Activated CD4-positive, CD25-positive, alpha-beta regulatory T cell treated with anti-CD3 and anti-CD28 coated beads, Interleukin-2, amount 50 U/mL, for 72 hours (primary cell): ENCODE measurements around the gene RPS28.
"Not testable (repeated sequence)": the region's sequence is repeated elsewhere in the genome, so short reads cannot be mapped to it uniquely, and the experiment has no call there.

ENCODE experiments used
- DNase-seq: peaks from one replicate; pipeline ENCODE4 v3.0.0; 2021

The RPS28 gene

DNA sequence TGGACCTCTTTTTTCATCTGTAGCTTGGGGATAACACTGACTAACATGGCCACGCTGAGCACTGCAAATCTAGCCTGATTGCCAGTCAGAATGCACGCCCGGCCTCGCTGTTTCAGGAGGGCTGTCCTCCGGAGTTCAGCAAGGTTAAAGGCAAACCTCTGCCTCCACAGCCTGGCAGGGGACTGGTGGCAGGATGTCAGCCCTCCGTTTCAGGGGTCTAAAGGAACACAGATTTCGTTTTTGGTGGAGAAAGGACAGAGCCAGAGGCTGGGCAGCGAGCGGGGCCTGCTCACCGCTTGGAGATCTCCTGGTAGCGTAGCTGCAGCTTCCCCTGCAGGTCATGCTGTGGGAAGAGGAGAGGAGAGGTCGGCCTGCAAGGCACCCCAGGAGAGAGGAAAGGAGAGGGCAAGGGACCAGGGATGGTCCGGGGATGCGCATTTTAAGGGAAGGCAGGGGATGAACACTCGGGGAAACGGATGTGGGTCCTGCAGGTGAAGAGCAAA is 681 bp upstream of the RPS28 start:
- DNase-seq = no peak

DNA sequence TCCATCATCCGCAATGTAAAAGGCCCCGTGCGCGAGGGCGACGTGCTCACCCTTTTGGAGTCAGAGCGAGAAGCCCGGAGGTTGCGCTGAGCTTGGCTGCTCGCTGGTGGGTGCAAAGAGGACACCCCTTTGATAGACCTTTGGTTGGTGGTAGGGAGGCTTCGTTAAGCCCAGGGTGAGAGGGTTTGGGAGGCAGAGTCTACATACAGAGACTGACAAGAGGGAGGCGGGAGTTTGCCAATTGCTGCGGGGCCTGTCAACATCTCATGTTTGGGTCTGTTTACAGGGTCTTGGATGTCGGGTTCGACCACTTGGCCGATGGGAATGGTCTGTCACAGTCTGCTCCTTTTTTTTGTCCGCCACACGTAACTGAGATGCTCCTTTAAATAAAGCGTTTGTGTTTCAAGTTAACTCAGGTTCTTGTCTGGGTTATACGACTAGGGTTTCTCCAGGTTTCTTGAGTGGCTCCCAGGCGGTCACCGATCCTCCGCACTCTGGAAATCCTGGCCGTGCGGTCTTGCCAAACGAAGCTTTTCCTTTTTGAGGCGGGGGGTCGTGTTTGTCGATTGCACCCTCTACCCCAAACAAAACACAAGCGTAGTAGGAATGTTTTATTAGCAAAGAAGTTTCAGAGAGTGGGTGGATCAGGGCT is 816 bp downstream of the RPS28 start:
- DNase-seq = no peak

DNA sequence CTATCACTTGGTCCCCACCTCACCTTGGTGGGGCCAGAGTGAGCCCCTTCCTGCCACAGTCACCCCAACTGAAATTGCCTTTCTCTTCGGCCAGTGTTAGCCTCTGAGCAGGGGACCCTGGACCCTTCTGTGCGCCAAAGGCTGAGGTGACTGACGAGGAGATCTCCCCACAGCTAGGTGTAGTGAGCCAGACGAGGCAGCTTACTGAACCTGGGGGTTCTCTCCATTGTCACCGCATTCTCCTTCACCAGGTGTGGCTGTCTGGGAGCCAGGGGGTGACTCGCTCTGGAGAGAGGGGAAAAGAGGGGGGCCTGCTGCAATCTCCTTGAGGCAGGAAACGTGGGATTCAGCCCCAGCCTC is 1.3 kb downstream of the RPS28 start:
- no peak for DNase-seq

DNA sequence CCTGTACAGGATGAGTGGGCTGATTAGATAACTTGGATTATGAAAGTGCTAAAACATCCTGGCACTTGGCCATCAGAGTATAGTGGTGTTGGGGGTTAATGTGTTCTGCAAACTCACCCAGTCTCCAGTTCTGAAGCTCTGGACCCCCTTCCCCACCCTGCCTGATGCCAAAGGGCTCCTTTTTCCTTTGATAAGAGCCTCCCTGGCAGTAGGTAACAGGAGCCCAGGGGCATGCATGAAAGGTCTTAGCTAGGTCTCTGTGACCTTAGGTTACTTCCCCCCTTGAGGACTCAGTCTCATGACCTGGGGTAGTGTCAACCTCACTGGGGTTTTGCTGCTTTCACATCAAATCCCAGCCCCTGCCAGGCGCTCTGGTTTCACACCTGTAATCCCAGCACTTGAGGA is 2.5 kb downstream of the RPS28 start:
- DNase-seq = no peak

DNA sequence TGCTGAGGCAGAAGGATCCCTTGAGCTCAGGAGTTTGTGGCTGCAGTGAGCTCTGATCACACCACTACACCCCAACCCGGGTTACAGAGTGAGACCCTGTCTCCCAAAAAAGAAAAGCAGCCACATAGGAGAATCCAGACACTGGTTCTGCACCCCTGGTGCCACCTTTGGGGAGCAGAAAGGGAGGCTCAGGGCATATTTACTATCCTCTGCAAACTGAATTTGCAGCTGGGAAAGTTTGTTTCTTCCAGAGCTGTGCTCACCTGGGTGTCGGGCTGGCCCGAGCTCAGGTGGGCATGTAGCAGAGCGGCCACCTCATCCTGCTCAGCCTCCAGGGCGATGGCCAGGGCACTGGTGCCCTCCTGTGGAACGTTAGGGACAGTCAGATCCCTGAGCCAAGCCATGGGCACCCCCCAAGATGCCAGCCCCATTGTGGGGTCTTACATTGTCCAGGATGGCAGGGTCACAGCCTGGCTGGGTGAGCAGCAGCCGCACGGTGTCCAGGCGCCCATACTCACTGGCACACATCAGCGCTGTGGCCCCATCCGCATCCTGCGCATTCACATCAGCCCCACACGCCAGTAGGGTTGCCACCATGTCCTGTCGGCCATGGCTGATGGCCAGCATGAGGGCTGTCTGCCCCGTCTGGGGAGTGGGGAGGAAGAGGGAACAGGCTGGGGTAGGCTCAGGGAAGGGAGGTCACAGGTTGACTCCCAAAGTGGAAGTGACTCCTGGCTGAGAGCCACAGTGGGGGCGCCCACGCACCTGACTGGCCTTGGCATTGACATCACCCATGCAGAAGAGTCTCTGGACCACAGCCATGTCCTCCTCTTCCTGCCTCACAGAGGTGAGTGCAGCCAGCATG is 3.1 kb downstream of the RPS28 start:
- no peak for DNase-seq

DNA sequence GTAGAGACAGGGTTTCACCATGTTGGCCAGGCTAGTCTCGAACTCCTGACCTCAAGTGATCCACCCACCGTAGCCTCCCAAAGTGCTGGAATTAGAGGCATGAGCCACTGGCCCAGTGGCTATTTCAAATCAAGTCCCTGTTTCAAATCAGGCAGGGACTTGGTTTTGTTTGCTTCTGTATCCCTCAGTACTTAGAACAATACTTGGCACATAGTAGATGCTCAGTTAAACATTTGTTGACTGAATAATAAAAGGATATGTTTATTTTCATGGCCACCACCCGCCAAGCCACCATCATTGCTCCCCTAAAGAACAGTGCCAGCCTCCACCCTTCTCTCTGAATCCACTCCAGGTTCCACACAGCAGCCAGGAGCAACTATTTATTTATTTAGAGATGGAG is 4.2 kb downstream of the RPS28 start:
- no peak for DNase-seq

DNA sequence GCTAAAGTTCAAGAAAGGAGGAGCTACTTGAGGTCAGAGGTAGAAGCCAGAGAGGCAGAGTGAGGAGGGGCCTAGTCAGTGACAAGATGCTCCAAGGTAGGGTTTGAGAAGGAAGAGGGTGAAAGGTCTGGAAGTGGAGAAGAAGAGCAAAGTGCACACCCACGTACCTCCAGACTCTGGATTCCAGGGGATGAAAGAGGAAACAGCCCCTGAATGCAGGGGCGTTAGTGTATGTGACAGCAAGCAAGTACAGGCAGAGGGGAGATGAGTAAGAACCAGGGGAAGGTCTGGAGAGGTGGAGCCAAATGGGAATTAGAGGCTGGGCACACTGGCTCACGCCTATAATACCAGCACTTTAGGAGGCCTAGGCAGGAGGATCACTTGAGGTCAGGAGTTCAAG is 8.7 kb downstream of the RPS28 start:
- no peak for DNase-seq

DNA sequence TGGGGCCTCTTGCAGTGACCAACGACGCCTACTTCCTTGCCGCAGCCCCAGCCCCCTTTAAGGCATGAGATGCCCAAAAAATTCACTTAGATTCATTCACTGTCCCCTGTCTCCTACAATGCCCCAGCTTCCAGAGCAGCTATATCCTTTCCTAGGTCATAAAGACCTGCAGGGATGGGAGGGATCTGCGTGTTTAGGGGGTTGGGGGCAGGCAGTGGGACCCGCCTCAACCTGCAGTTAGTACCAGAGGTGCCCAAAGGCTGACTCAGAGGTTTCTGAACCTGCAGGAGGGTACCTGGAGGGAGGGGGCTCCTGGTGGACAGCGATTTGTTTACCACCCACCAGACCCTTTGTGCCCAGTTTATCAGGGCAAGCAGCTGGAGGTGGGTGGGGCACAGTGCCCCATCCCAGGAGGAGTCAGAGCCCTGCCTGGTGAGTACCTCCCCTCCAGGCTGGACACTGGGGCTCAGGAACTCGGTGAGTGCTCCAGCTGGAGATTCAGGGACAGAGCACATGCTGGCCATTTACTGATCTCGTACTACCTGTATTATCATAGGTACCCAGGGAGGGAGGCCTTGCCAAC is 10.1 kb downstream of the RPS28 start:
- DNase-seq = no peak

DNA sequence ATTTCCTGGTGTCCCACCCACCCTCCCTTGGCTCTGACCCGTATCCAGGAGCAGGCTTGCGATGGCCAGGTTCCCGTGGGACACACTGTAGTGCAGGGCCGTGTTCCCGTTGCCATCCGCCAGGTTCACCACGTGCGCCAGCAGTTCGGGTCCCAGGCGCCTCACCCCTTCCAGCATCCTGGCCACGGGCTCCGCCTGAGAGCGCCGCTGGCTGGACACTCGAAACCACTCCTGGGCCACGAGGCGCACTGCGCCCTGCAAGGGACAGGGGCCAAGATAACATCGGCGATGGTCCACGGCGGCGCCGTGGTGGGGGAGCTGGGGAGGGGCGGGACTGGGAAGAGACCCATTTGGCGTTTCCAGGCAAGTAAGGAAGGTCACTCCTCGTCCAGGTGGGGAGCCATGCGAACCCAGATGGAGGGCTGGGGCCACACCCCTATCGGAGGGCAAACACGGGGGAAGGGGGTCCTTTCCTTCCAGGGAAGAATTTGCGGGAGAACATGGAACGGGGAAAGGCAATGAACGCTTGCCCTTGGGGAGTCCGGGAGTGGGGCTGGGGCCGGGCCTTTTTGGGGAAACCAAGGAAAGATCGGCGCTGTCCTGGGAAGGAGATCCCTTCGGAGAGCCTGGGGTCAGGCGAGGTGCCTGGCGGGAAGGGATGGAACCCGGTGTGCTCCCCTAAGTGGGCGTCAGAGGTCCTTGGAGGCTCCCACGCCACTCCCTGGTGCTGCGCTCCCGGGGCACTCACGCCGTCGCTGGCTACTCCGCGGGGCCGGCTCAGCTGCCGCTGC is 11.9 kb downstream of the RPS28 start:
- DNase-seq = no peak

DNA sequence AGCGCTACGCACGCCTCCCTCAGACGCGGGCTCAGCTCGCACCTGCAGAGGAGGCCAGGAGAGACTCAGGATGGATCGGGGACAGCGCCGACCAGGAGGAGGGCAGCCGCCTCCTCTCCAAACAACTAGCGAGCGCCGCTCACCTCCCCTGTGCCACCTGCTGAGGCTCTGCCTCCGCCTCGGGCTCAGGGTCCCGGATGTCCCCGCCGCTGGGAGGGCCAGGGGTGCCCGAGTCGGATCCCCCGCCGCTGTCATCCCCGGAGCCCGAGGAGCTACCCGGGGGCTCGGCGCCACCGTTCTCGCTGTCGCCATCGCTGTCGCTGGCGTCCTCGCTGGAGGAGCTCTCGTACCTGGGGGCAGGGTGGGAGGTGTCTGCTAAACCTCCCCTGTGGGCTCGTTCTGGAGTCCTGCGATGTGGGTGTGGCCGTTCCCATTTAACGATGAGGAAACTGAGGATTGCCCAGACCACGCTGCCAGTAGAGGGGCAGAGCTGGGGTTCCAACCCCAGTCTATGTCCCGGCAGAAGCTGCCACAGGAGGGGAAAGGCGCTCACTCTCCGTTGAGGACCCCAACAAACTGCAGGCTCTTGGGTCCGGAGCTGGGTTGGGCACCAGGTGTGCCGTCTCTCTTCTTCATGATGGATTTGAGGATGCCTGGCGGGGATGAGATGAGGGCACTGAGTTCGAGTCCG is 12.6 kb downstream of the RPS28 start:
- DNase-seq = no peak

DNA sequence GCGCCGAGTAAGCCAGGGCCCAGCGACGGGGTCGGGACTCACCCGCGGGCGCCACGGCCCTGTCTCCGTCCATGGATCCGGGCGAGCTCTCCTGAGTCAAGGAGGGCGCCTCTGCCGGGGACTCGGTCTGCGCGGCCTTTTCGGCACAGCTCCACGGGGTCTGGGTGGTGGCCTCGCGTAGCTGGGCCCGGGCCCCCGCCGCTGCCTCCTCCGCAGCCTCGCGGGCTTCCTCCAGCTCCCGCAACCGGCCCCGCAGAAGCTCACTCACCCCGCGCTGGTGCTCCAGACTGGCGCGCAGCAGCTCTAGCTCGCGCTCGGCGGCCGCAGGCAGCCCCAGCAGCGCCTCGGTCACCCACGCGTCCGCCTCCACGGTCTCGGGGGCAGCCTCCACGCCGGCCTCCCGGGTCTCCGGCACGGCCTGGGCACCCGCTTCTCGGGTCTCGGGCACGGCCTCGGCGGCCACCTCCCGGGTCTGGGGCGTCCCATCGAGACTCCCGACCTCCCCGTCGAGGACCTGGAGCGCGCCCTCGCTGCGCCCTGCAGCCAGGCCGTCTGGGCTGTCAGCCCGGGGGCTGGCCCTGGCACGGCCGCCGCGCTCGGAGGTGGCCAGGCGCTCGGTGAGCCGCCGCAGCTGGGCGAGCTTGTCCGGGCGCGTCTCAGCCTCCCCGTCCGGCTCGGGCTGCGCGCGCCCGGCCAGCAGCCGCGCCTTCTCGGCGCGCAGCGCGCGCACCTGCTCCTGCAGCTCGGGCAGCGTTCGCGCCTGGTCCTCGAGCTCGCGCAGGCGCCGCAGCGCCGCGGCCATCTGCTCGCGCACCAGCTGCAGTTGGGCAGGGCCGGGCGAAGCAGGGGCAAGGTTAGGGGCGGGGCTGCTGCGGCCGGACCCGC is 13.4 kb downstream of the RPS28 start:
- peak; percentile 44 for DNase-seq

DNA sequence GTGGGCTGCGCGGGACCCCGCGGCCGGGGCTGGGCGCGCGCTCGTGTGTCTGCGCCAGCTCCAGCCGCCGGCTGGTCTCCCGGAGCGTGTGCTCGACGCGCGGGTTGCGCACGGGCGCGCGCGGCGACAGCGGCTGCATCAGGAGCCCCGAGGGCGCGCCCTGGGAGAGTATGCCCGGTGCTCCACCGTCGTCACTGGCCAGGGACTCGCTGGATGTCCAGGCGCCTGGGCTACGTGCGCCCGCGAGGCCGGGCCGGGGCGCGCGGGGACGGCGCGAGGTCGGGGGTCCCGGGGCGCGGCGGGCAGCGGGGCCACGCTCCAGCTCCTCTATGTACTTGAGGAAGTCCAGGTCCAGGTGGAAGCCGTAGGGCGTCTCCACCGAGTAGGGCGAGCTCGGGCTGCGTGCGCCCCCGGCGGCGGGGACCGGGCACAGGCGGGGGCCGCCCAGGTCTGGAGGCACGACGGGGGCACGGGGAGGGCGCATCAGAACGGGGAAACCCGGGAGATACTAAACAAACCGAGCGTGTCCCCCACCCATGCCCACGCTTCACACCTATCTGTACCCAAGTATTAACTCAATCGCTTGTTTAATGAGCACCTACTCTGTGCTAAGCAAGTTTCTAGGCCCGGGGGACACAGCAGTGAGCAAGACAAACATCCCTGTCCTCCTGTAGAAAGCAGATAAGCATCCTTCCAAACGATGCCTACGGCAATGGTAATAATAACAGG is 14.2 kb downstream of the RPS28 start:
- DNase-seq = peak; percentile 37

DNA sequence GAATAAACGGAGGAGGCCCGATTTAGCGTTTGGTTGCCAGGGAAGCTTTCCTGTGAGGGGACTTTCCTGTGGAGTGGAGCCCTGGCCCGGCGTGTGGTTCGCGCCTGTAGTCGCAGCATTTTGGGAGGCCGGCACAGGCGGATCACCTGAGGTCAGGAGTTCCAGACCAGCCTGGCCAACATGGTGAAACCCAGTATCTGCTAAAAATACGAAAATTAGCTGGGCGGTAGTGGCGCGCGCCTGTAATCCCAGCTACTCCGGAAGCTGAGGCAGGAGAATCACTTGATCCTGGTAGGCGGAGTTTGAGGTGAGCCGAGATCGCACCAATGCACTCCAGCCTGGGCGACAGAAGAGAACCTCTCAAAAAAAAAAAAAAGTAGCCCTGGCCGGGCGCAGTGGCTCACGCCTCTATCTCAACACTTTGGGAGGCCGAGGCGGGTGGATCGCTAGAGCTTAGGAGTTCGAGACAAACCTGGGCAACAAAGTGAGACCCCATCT is 14.8 kb downstream of the RPS28 start:
- DNase-seq = no peak

DNA sequence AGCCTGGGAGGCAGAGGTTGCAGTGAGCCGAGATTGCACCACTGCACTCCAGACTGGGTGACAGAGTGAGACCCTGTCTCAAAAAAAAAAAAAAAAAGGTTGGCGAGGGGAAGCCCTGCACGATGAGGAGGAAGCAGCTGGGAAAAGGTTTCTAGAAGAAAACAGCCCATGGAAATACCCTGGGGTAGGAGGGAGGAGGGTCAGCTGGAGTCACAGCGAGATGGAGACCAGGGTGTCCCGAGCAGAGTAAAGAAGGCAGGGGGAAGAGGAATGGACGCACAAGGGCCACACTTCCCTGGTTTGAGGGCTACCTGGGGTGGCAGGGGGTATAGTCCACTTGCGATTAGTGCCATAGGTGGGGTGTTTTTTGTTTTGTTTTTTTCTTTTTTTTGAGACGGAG is 15.4 kb downstream of the RPS28 start:
- no peak for DNase-seq

DNA sequence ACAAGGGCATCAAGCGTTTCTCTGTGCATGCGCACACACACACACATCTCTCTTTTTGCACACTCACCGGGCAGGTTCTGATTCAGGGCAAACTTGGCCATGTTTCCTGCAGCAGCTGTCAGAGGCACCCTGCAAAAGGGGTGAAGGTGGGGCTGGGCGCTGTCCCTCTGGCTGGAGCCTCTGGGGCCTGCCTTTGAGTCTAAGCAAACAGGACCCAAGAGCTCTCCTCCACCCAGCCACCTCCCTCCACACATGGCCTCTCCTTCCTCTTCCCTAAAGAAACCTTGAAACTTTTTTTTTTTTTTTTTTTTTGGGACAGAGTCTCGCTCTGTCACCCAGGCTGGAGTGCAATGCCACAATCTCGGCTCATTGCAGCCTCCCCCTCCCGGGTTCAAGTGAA is 16.4 kb downstream of the RPS28 start:
- DNase-seq = no peak

DNA sequence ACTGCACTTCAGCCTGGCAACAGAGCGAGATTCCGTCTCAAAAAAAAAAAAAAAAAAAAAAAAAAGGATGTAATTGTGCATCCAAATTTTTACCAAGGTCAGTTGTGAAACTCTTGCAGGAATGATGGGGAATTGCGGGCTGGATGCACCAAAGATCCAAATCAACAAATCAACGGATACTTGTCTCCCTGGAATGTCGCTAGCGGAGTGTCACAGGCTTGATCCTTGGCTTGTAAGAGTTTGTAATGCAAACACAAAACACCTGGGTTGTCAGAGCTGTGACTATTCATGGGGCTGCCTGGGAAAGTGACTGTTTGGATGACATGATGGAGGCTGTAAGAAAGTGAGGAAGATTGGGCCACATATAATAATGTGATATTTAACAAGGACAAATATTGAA is 17.5 kb downstream of the RPS28 start:
- DNase-seq = no peak

DNA sequence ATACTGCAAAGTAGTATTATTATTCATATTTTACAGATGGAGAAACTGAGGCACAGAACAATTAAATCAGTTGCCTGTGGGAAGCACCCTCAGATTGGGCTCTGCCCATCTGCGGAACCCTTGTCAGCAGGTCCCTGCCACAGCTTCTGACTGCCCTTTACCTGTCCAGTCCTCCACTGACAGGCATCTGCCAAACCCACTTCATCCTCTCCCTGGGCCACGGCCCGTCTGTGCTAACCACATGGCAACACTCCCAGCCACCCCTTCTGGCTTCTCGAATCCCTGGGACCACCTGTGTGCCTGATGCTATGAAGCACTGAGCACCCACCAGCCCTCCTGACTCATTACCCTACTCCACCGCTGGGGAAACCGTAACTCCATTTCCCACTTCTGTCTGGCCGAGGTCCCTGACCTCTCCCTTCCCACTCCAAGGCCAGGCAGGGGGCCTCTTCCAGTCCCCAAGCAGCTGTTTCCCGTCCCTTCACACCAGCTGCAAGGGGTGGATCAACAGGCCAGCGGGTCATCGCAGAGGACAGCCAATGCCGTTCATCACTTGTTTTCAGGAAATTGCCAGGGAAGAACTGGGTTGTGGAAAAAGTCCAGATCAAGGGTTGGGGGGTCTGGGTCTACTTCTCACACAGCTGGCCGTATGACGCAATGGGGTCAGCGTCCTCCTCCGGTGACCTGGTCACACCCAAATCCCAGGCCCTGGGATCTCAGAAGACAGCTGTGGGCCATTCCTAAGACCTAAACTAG is 19.2 kb downstream of the RPS28 start:
- no peak for DNase-seq

DNA sequence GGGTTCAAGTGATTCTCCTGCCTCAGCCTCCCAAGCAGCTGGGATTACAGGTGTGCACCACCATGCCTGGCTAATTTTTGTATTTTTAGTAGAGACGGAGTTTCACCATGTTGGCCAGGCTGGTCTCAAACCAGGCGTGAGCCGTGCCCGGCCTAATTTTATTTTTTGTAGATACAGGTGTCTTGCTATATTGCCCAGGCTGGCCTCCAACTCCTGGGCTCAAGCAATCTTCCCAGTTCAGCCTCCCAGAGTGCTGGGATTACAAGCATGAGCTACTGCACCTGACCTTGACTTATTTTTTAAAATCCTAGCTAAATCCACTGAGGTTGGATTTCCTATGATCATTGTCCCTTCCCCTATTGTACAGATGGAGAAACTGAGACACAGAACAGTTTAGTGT is 20.2 kb downstream of the RPS28 start:
- not testable (repeated sequence) for DNase-seq

DNA sequence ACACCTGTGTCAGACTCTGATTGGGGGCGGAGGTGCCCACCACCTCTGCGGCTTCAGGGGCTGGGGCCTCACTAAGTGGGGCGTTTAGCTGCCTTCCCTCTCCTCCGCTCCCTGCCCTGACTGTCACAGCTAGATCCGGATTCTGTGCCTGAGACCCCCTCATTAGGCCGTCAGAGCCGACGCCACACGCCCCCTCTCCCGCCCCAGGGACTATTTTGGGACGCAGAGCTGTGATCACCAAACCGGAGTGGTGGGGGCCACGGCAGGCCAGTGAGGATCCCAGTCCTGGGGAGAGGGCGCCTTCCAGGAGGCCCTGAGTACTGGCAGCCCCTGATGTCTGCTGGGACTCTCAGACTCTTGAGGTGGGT is 21.0 kb downstream of the RPS28 start:
- DNase-seq = no peak
